ENCODE results near the gene CEP41.

CEP41 gene

GRCh38 chr7:130369110-130369711 lies 71.6 kb downstream of the CEP41 start:
- DNase-seq (ENCODE audit: low read depth) = no peak

GRCh38 chr7:130367836-130368746 lies 72.7 kb downstream of the CEP41 start:
- no peak for DNase-seq (ENCODE audit: low read depth)

- DNase-seq (ENCODE audit: low read depth) = no peak
Observed at GRCh38 chr7:130367088-130367755, 73.6 kb downstream of the CEP41 start.

GRCh38 chr7:130366564-130366963 lies 74.3 kb downstream of the CEP41 start:
- no peak for DNase-seq (ENCODE audit: low read depth)

- no peak for DNase-seq (ENCODE audit: low read depth)
Observed at GRCh38 chr7:130365511-130366441, 75.0 kb downstream of the CEP41 start.

- no peak for DNase-seq (ENCODE audit: low read depth)
Observed at GRCh38 chr7:130365088-130365487, 75.7 kb downstream of the CEP41 start.

GRCh38 chr7:130364451-130364850 lies 76.4 kb downstream of the CEP41 start:
- no peak for DNase-seq (ENCODE audit: low read depth)

- no peak for DNase-seq (ENCODE audit: low read depth)
Observed at GRCh38 chr7:130363026-130363847, 77.6 kb downstream of the CEP41 start.

GRCh38 chr7:130362251-130362816 lies 78.5 kb downstream of the CEP41 start:
- DNase-seq (ENCODE audit: low read depth) = no peak

- no peak for DNase-seq (ENCODE audit: low read depth)
Observed at GRCh38 chr7:130361681-130362080, 79.1 kb downstream of the CEP41 start.

- no peak for DNase-seq (ENCODE audit: low read depth)
Observed at GRCh38 chr7:130360518-130360917, 80.3 kb downstream of the CEP41 start.

- DNase-seq (ENCODE audit: low read depth) = no peak
Observed at GRCh38 chr7:130359276-130359857, 81.4 kb downstream of the CEP41 start.

GRCh38 chr7:130358471-130358870 lies 82.3 kb downstream of the CEP41 start:
- DNase-seq (ENCODE audit: low read depth) = no peak

GRCh38 chr7:130356876-130357611 lies 83.8 kb downstream of the CEP41 start:
- DNase-seq (ENCODE audit: low read depth) = no peak

GRCh38 chr7:130356121-130356875 lies 84.5 kb downstream of the CEP41 start:
- DNase-seq (ENCODE audit: low read depth) = no peak

GRCh38 chr7:130353196-130353595 lies 87.6 kb downstream of the CEP41 start:
- no peak for DNase-seq (ENCODE audit: low read depth)

GRCh38 chr7:130352194-130353074 lies 88.4 kb downstream of the CEP41 start:
- DNase-seq (ENCODE audit: low read depth) = no peak

- no peak for DNase-seq (ENCODE audit: low read depth)
Observed at GRCh38 chr7:130351791-130352090, 89.1 kb downstream of the CEP41 start.

All from stimulated activated CD8-positive, alpha-beta memory T cell treated with anti-CD3 and anti-CD28 coated beads, Interleukin-7, amount 100 ng/mL, for 24 hours (primary cell).